Natural killer cell (primary cell): ENCODE measurements around the gene ANKRD36B. TPM values are rescaled to one million over a fixed set of nuclear protein-coding genes. Genes with fewer than 3 reads are reported as not detected.
A peak's percentile ranks its signal among the peaks of the same experiment; 100 is the strongest.
"Not testable (repeated sequence)": the region's sequence is repeated elsewhere in the genome, so short reads cannot be mapped to it uniquely, and the experiment has no call there.

ENCODE experiments used
- ATAC-seq, 3 donors: fragments of 150-1000 bp in 2 of 3; fragments of 200-7000 bp in 1 of 3; cut with Tn5 transposase; 1 replicate in 1 of 3; 2 replicates in 2 of 3; pipeline ENCODE4 v1.10.0; 2021; ENCODE audit warnings: mild to moderate bottlenecking in 2 of 3, moderate library complexity in 2 of 3
- DNase-seq, 2 donors: peaks; one replicate each; pipeline versions ENCODE4 v3.0.0 to v3.0.0-alpha.2; 2013 to 2021; ENCODE audit warnings: mixed read lengths in 1 of 2
- H3K27ac ChIP-seq: one replicate; pipeline ENCODE4 v1.5.1; 2013; ENCODE audit warnings: mild to moderate bottlenecking, low read length
- H3K27me3 ChIP-seq: one replicate; pipeline ENCODE4 v1.6.1; 2013; ENCODE audit warnings: low read length; ENCODE audit not compliant: control insufficient read depth, insufficient read depth
- H3K36me3 ChIP-seq: one replicate; pipeline ENCODE4 v1.6.1; 2013; ENCODE audit warnings: low read length; ENCODE audit not compliant: control insufficient read depth, insufficient read depth
- H3K4me1 ChIP-seq: one replicate; pipeline ENCODE4 v1.6.1; 2013; ENCODE audit warnings: low read length; ENCODE audit not compliant: control insufficient read depth, insufficient read depth
- H3K4me3 ChIP-seq: one replicate; pipeline ENCODE4 v1.5.1; 2013; ENCODE audit warnings: low read length
- H3K9me3 ChIP-seq: one replicate; pipeline ENCODE4 v1.6.1; 2013; ENCODE audit warnings: low read length; ENCODE audit not compliant: control insufficient read depth, insufficient read depth
- H3K27ac Mint-ChIP-seq, 2 donors: one replicate each; pipeline ENCODE4 v1.8.0; 2022; ENCODE audit warnings: mild to moderate bottlenecking in 2 of 2, mixed read lengths in 2 of 2, moderate library complexity in 1 of 2
- H3K27me3 Mint-ChIP-seq, 2 donors: one replicate each; pipeline ENCODE4 v1.8.0; 2022; ENCODE audit warnings: low read depth in 2 of 2, mixed read lengths in 2 of 2
- H3K36me3 Mint-ChIP-seq: one replicate; pipeline ENCODE4 v1.8.0; 2022; ENCODE audit warnings: mixed read lengths
- H3K4me1 Mint-ChIP-seq, 2 donors: one replicate each; pipeline ENCODE4 v1.8.0; 2022; ENCODE audit warnings: mixed read lengths in 2 of 2
- H3K4me3 Mint-ChIP-seq: one replicate; pipeline ENCODE4 v1.8.0; 2022; ENCODE audit warnings: mild to moderate bottlenecking, moderate library complexity, mixed read lengths
- H3K9me3 Mint-ChIP-seq, 2 donors: one replicate each; pipeline ENCODE4 v1.8.0; 2022; ENCODE audit warnings: mixed read lengths in 2 of 2
- WGBS: methylation state at CpG from one replicate; pipeline ENCODE4 v1.1.7; 2013; ENCODE audit warnings: missing lambda C conversion rate; ENCODE audit not compliant: insufficient coverage; 5-methylcytosine and 5-hydroxymethylcytosine counted together
- intact Hi-C: fragments of 100-400 bp; cut with micrococcal nuclease; formaldehyde crosslinking; loops from one replicate; pipeline ENCODE4 v1.14.2; 2022
- total RNA-seq, 4 donors: library from RNA; stranded (reverse); fragments of 120-200 nt in 1 of 4; gene quantifications; one replicate each; pipeline versions ENCODE4 v1.2.3 to v1.2.4, GENCODE V29; 2013 to 2022

The ANKRD36B gene
- total RNA-seq, 3 donors from 2014 or later (not counting 1 experiment from before 2014, with no cell fraction given) = 57.1 to 76.5 (median 71.8) TPM

- H3K4me1 ChIP-seq, H3K4me1 Mint-ChIP-seq, intact Hi-C loops, H3K27ac Mint-ChIP-seq, DNase-seq, H3K4me3 ChIP-seq, H3K9me3 Mint-ChIP-seq, H3K9me3 ChIP-seq, H3K27me3 Mint-ChIP-seq, H3K27ac ChIP-seq, H3K36me3 Mint-ChIP-seq, H3K4me3 Mint-ChIP-seq, H3K36me3 ChIP-seq, ATAC-seq, H3K27me3 ChIP-seq: not testable (repeated sequence)
- WGBS = 100% methylated on average over 2 of the region's 4 CpGs
These were observed 94.0 kb downstream of the ANKRD36B start for GRCh38 chr2:97495651-97496050.

- intact Hi-C loops, H3K4me1 Mint-ChIP-seq: not testable (repeated sequence)
These were observed 99.5 kb downstream of the ANKRD36B start for GRCh38 chr2:97490141-97490540.

More at GRCh38 chr2:97490141-97490540, 99.5 kb downstream of the ANKRD36B start:
- H3K36me3 Mint-ChIP-seq, H3K27me3 Mint-ChIP-seq, H3K27ac ChIP-seq, H3K27ac Mint-ChIP-seq, H3K27me3 ChIP-seq, H3K36me3 ChIP-seq, H3K4me1 ChIP-seq, ATAC-seq, H3K4me3 Mint-ChIP-seq, H3K9me3 Mint-ChIP-seq, H3K9me3 ChIP-seq, H3K4me3 ChIP-seq: not testable (repeated sequence)
- 97% methylated on average over 4 of the region's 5 CpGs for WGBS
- peak in 1 of 2 donors; percentile 1 for DNase-seq

Other genes starting within 250 kb of the ANKRD36B start
- 100 to 1,000 TPM; 101 to 126 (median 122) TPM for gene COX5B, start 56.2 kb upstream of the ANKRD36B start, total RNA-seq
- gene ACTR1B, start 74.2 kb upstream of the ANKRD36B start, total RNA-seq = 10 to 100 TPM; 71.6 to 81.1 (median 73.1) TPM
- 10 to 100 TPM; 13.4 to 20.9 (median 16.1) TPM for gene C2orf92, start 79.8 kb upstream of the ANKRD36B start, total RNA-seq
- 1,000 to 10,000 TPM in 1 of 3 donors, 100 to 1,000 TPM in 2; 883 to 1,008 (median 954) TPM for gene ZAP70, start 123.7 kb upstream of the ANKRD36B start, total RNA-seq